Activated B cell treated with CpG ODN at 0.5 μM for 24 hours (primary cell): ENCODE measurements around the gene S100A12. TPM values are rescaled to one million over a fixed set of nuclear protein-coding genes. Genes with fewer than 3 reads are reported as not detected.

Source experiments
- ATAC-seq: fragments of 200-7000 bp; cut with Tn5 transposase; one replicate; pipeline ENCODE4 v1.10.0; 2021; ENCODE audit warnings: low read depth, mild to moderate bottlenecking, moderate library complexity
- CTCF ChIA-PET: fragments of 350-600 bp; sonication (Branson Sonifier 250); formaldehyde crosslinking; loops from one replicate; lab custom pipeline; 2021; ENCODE audit warnings: antibody characterized with exemption; lab: Charles Lee
- POLR2A ChIA-PET: fragments of 350-600 bp; sonication (Branson Sonifier 250); formaldehyde crosslinking; loops from one replicate; lab custom pipeline; 2021; ENCODE audit warnings: antibody characterized with exemption; lab: Charles Lee
- DNase-seq: peaks from one replicate; pipeline ENCODE4 v3.0.0; 2022
- H3K27ac Mint-ChIP-seq: one replicate; pipeline ENCODE4 v1.8.0; 2020; ENCODE audit warnings: mixed read lengths
- H3K27me3 Mint-ChIP-seq: one replicate; pipeline ENCODE4 v1.8.0; 2021; ENCODE audit warnings: mixed read lengths
- H3K36me3 Mint-ChIP-seq: one replicate; pipeline ENCODE4 v1.8.0; 2021; ENCODE audit warnings: low read depth, mixed read lengths
- H3K4me1 Mint-ChIP-seq: one replicate; pipeline ENCODE4 v1.8.0; 2021; ENCODE audit warnings: mixed read lengths
- H3K4me3 Mint-ChIP-seq: one replicate; pipeline ENCODE4 v1.8.0; 2020; ENCODE audit warnings: mild to moderate bottlenecking, mixed read lengths
- H3K9me3 Mint-ChIP-seq: one replicate; pipeline ENCODE4 v1.8.0; 2020; ENCODE audit warnings: mixed read lengths
- intact Hi-C: fragments of 100-400 bp; cut with micrococcal nuclease; formaldehyde crosslinking; loops from one replicate; pipeline ENCODE4 v1.15.1; 2024
- total RNA-seq: library from RNA; stranded (reverse); gene quantifications from 2 replicates; pipeline ENCODE4 v1.2.3, GENCODE V29; 2022
- TF ChIP-seq, protein P1 (sequence below): fragments of 200-600 bp; IDR thresholded peaks from one replicate; pipeline ENCODE4 v1.8.0; 2022; ENCODE audit warnings: antibody characterized with exemption, mild to moderate bottlenecking

The S100A12 gene
- total RNA-seq, 1 donor from 2014 or later: not detected

DNA sequence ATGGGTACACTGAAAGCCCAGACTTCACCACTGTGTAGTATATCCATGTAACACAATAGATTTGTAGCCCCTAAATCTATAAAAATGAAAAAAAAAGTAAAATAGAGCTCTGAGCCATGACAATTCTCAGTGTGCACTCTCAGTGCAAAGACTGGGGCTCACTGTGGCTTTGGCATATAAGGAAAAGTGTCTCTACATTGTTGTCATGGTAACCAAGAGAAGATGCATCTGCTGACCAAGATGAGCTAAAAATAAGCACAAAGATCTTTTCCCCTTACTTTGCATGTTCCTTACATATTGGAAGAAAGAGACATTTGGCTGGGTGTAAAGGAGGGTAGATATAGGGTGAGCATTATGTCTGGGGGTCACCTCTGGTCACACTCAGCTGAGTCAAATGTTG is 38.8 kb downstream of the S100A12 start:
- TF ChIP-seq, protein P1, sequence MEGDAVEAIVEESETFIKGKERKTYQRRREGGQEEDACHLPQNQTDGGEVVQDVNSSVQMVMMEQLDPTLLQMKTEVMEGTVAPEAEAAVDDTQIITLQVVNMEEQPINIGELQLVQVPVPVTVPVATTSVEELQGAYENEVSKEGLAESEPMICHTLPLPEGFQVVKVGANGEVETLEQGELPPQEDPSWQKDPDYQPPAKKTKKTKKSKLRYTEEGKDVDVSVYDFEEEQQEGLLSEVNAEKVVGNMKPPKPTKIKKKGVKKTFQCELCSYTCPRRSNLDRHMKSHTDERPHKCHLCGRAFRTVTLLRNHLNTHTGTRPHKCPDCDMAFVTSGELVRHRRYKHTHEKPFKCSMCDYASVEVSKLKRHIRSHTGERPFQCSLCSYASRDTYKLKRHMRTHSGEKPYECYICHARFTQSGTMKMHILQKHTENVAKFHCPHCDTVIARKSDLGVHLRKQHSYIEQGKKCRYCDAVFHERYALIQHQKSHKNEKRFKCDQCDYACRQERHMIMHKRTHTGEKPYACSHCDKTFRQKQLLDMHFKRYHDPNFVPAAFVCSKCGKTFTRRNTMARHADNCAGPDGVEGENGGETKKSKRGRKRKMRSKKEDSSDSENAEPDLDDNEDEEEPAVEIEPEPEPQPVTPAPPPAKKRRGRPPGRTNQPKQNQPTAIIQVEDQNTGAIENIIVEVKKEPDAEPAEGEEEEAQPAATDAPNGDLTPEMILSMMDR: no peak
- no peak for DNase-seq
- intact Hi-C loops: no loop called here
- ATAC-seq: no peak
- Mint-ChIP-seq H3K27ac (no peak overlapping the region), H3K4me1 (no peaks in the 10 kb centered on the region), H3K36me3 (no peaks in the 10 kb centered on the region), H3K4me3 (no peak overlapping the region), H3K9me3 (peaks cover 9% of the 10 kb centered on the region), H3K27me3 (peaks cover 36% of the 10 kb centered on the region)
- CTCF ChIA-PET: no interaction called here
- POLR2A ChIA-PET: no interaction called here

DNA sequence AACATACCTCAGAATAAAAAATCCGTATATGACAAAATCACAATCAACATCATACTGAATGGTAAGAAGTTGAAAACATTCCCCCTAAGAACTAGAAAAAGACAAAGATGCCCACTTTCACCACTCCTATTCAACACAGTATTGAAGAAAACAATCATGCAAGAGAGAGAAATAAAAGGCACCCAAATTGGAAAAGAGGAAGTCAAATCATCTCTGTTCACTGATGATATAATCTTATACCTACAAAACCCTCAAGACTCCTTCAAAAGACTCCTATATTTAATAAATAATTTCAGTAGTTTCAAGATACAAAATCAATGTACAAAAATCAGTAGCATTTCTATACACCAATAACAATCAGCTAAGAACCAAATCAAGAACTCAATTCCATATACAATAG is 41.5 kb downstream of the S100A12 start:
- peaks cover 46% of the 10 kb centered on the region for H3K27me3 Mint-ChIP-seq
- ATAC-seq (no peak), DNase-seq (no peak)
- CTCF ChIA-PET: no interaction called here
- no peak overlapping the region for H3K27ac Mint-ChIP-seq
- peaks cover 13% of the 10 kb centered on the region for H3K9me3 Mint-ChIP-seq
- no peak overlapping the region for H3K4me3 Mint-ChIP-seq
- no peaks in the 10 kb centered on the region for H3K4me1 Mint-ChIP-seq
- TF ChIP-seq, protein P1: no peak
- POLR2A ChIA-PET: no interaction called here
- no peaks in the 10 kb centered on the region for H3K36me3 Mint-ChIP-seq
- intact Hi-C loops: no loop called here

DNA sequence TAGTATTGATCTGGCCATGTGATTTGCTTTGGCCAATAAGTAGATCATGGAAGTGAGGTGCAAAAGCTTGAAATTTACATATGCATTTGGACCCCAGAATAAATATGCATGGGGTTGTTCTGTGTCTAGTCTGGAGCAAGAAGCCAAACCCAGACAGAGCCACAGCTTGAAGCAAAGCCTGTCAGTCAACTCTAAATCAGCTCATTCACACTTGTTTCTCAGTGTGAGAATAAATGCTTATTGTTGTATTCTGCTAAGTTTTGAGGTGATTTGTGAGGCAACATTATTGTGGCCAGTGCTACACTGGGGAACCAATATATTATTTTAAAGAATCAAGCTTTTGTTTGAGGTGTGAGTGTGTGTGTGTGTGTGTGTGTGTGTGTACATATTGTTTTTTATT is 50.5 kb downstream of the S100A12 start:
- Mint-ChIP-seq H3K4me1 (no peaks in the 10 kb centered on the region), H3K27ac (no peak overlapping the region), H3K9me3 (peaks cover 25% of the 10 kb centered on the region), H3K27me3 (peaks cover 17% of the 10 kb centered on the region), H3K4me3 (no peak overlapping the region), H3K36me3 (peaks cover 4% of the 10 kb centered on the region)
- ChIA-PET CTCF (no interaction called here), POLR2A (no interaction called here)
- ATAC-seq (no peak), DNase-seq (no peak)
- intact Hi-C loops: no loop called here
- TF ChIP-seq, protein P1: no peak

Other genes with a start within 250 kb of the S100A12 start
- not detected in 2 replicates for gene SPRR2G, start 224.7 kb downstream of the S100A12 start, total RNA-seq
- not detected in 2 replicates for gene LELP1, start 172.2 kb downstream of the S100A12 start, total RNA-seq
- gene PRR9, start 158.0 kb downstream of the S100A12 start, total RNA-seq: not detected in 2 replicates
- gene LORICRIN, start 115.9 kb downstream of the S100A12 start, total RNA-seq: 0.59 and 0.80 TPM in 2 replicates
- not detected in 2 replicates for gene PGLYRP3, start 62.7 kb downstream of the S100A12 start, total RNA-seq
- gene PGLYRP4, start 26.8 kb downstream of the S100A12 start, total RNA-seq: not detected in 2 replicates
- gene S100A9, start 17.8 kb downstream of the S100A12 start, total RNA-seq: 2.6 and 4.0 TPM in 2 replicates
- 0.93 TPM in 1 of 2 replicates, not detected in the other for gene S100A8, start 15.5 kb upstream of the S100A12 start, total RNA-seq
- not detected in 2 replicates for gene S100A7A, start 40.9 kb upstream of the S100A12 start, total RNA-seq
- not detected in 2 replicates for gene S100A7, start 85.0 kb upstream of the S100A12 start, total RNA-seq
- 166 and 186 TPM in 2 replicates for gene S100A6, start 160.4 kb upstream of the S100A12 start, total RNA-seq
- gene S100A5, start 165.3 kb upstream of the S100A12 start, total RNA-seq: 0.51 TPM in 1 of 2 replicates, not detected in the other
- gene S100A4, start 170.2 kb upstream of the S100A12 start, total RNA-seq: 315 and 398 TPM in 2 replicates
- not detected in 2 replicates for gene S100A3, start 173.6 kb upstream of the S100A12 start, total RNA-seq
- gene S100A2, start 190.2 kb upstream of the S100A12 start, total RNA-seq: 2.0 and 4.4 TPM in 2 replicates
- not detected in 2 replicates for gene S100A16, start 237.5 kb upstream of the S100A12 start, total RNA-seq
- gene S100A14, start 240.7 kb upstream of the S100A12 start, total RNA-seq: not detected in 2 replicates